ENCODE results near the gene WWOX. TPM values are rescaled to one million over a fixed set of nuclear protein-coding genes. Genes with fewer than 3 reads are reported as not detected.

Gene WWOX
- total and polyA plus RNA-seq, 2 of the 13 experiments (the other 11 are each of a cell fraction or from before 2014, with no cell fraction given) = 9.1 to 37.4 TPM

- TF ChIP-seq KMT2A (CRISPR knock-in tag; IDR thresholded peaks at IDR 0.05) (0 out of 2 replicates have a peak, but pooled peaks have one; percentile 58), KDM5B (CRISPR knock-in tag; IDR thresholded peaks at IDR 0.05; ENCODE audit: borderline replicate concordance) (no peak), ZNF713 (CRISPR knock-in tag; IDR thresholded peaks at IDR 0.05) (no peak), ZNF563 (CRISPR knock-in tag; IDR thresholded peaks at IDR 0.05) (no peak), DR1 (CRISPR knock-in tag; IDR thresholded peaks at IDR 0.05) (no peak), ZNF503 (CRISPR knock-in tag; IDR thresholded peaks at IDR 0.05) (peak; percentile 66; the same call in 1 of the 2 replicates), KMT2B (CRISPR knock-in tag; IDR thresholded peaks at IDR 0.05) (peak; percentile 40; the same call in 1 of the 2 replicates), ZNF30 (CRISPR knock-in tag; IDR thresholded peaks at IDR 0.05) (no peak), ARNTL (CRISPR knock-in tag; IDR thresholded peaks at IDR 0.05) (no peak), ZNF292 (CRISPR knock-in tag; IDR thresholded peaks at IDR 0.05; ENCODE audit: borderline replicate concordance, low read depth) (peak; percentile 83; the same call in 1 of the 2 replicates), MXD3 (CRISPR knock-in tag; IDR thresholded peaks at IDR 0.05) (no peak), ZNF597 (CRISPR knock-in tag; IDR thresholded peaks at IDR 0.05) (no peak), PRPF4 (IDR thresholded peaks at IDR 0.05; ENCODE audit: low read depth, low read length, poor library complexity, severe bottlenecking) (no peak), ZNF44 (CRISPR knock-in tag; IDR thresholded peaks at IDR 0.05) (no peak), IKZF5 (CRISPR knock-in tag; IDR thresholded peaks at IDR 0.05) (peak; percentile 46; the same call in 1 of the 2 replicates), HOXD1 (CRISPR knock-in tag; IDR thresholded peaks at IDR 0.05) (no peak), TFAP4 (IDR thresholded peaks at IDR 0.05; ENCODE audit: borderline replicate concordance, low read depth) (no peak), REL (CRISPR knock-in tag; conservative IDR thresholded peaks at IDR 0.05) (no peak), ZZZ3 (CRISPR knock-in tag; IDR thresholded peaks at IDR 0.05; ENCODE audit: borderline replicate concordance) (no peak), ZNF446 (CRISPR knock-in tag; IDR thresholded peaks at IDR 0.05) (no peak), NRL (CRISPR knock-in tag; IDR thresholded peaks at IDR 0.05; ENCODE audit: borderline replicate concordance) (no peak)
Measured at GRCh38 chr16:78240459-78241222, 141.2 kb downstream of the WWOX start (continued).
